IPS-NIHi7 (cell line): ENCODE measurements around the gene CNOT1.
"Not testable (repeated sequence)": the region's sequence is repeated elsewhere in the genome, so short reads cannot be mapped to it uniquely, and the experiment has no call there.

ENCODE experiments used
- DNase-seq: peaks from one replicate; pipeline ENCODE4 v3.0.0; 2012; ENCODE audit warnings: mixed read lengths; ENCODE audit errors: extremely low spot score

The CNOT1 gene

DNA sequence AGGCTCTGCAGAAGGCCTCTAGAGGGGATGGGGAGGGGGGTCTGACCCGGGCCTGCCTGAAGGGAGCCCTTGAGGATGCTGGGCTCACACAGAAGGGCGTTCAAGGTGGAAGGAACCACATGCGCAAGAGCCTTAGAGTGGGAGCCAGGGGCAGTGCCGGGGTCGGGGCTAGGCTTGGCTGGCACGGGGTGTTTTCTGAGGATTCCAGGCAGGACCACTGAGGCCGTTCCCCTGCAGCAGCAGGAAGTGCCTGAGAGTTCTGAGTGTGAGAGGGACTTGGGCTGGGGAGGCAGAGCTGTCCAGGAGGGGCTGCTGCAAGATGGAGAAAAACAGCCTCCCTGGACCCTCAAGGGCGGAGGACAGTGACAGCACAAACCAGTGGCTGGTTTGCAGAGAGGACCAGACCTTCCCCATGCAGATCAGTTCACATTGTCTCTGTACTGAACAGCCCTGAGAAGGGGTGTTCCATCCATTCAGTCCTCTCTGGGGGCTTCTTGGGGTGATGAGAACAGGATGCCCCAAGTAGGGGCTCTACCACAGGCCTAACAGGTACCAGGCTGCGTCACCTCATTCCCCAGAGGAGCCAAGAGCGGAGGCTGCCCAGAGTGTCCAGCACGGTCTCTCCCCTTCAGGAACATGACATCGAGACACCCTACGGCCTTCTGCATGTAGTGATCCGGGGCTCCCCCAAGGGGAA is 126.3 kb downstream of the CNOT1 start:
- no peak for DNase-seq

DNA sequence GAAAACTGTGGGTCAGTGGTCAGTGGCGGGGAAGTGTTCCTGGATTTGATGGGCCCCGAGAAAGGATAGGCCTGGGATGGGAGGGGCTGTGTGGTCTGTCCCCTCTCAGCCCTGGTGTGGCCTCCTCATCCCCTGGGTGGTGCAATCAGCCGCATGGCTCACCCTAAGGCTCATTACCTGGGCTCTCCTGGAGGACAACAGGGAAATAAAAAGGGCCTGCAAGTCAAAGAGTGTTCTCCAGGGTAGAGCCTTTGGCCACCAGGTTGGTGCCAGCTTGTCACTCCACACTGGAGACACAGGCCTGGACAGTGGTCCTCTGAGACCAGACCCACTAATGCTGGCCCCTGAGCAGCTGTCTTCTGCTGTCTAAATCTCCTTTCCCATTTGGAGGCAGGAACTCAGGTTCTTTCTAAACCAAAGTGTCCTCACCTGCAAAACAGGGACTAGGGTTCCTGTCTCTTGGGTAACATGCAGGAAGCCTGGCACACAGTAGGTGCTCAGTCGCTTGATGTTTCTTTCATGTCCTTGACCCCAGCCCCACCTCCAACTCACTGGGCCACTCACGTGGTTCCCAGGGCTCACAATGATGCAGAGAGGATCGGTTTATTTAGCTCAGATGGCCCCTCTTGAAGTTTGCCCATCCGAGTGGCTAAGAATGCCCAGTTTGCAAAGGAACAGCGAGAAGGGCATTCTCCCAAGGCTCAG is 127.3 kb downstream of the CNOT1 start:
- no peak for DNase-seq

DNA sequence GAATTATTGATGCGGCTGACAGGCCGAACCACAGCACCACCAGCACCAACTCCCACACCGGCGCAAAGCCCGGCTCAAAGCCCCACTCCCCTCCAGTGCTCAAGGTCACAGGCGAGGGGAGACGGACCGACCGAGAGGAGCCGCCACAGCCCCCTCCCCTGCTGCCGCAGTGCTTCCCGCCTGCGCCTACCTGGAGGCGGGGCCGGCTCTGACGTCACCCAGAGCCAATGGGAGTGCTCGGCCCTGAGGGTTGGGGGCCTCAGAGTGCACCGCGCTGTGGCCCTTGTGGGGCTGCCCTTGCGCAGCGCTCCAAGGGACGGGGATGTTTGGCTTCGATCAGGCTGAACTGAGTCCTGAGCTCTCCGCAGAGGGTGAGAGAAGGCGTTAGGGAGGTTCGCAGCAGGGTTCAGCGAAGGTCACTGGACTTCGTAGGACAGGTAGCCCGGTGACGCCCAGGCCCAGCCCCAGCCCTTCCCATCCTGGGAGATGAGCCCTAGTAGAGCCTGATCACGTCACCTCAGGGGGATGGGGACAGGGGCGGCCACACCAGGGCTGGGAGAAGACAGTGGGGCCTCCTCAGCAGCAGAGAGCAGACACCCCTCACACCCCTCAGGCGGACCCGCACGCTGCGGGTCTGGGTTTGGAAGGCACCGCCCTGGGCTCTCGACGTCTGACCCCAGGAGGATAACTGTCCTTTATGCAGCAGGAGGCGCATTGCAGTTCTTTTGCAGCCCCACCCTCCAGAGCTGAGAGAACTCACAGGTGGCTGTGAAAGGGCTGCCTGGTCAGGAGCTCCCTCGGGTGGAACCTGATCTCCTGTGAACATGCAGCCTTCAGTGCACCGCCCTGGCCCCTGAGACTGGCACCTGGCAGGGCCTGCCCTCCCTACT is 128.1 kb downstream of the CNOT1 start:
- peak; percentile 86 for DNase-seq

DNA sequence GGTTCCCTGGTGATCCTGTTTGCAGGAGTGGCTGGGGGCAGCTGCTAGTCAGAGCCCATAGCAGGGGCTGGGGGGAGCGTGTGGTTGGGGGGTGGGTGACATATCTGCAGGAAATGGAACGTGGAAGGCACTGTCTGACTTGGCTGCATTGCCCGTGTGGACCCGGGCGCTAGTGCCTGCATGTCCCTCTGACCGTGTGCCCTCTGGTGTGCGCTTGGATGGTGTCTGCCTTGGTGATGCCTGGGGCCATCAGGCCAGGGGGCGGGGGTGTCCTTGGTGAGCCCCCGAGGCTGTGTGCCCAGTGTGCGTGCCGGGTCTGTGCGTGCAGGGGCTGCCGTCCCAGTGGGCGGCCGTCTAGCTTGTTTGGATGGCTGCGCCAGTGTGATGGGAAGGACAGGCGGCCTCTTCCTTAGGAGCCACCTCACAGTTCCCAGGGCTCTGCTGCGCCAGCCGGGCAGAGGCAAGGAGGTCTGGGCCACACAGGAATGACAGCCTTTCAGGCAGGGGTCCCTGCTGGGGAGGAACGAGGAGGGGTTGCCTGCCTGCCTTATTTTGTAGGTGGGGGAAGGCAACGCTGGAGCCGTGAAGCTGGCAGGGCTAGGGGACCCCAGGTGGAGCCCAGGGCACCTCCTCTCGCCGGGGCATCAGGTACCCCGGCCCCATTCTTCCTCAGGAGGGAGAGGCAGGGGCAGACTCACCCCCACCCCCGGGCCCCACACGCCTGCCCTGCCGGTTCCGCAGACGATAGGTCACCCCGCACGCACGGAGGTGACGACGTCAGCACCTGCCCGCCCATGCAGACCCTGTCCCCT is 129.0 kb downstream of the CNOT1 start:
- peak; percentile 50 for DNase-seq

DNA sequence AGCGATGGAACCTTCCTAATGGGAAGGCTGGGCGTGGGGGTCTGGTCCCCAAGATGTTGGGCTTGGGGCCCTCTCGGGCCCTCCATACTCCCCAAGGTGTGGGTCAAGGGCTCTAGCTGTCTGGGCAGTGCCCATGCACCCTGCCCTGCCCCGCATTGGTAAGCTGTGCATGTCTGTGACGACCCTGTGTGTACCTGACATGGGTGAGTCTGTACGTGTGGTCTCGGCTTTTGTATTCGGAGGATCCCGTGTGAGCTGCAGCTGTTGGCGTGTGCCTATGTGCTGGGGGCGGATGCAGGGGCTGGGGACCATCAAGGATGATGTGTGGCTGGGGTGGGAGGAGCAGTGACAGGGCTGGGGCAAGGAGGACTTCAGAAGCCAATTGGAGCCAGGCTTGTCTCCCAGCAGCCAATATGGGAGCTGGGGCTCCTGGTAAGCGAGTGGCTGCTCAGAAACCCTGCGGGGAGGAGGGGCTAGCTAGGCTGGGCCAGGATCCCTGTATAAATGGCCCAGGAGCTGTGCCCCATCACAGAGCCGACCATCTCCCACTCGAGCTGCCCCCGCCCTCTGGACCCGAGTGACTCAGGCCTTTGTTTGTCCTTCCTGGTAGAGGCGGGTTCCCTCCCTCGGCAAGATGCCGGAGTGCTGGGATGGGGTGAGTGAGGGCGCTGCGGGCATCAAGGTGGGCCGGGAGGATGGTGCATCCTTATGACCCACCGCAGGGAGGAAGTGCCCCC is 129.8 kb downstream of the CNOT1 start, which contains the start of gene NDRG4:
TSS of gene NDRG4 (plus strand) at position 529 of the 737 bp plus-strand sequence. CDS start at position 635, 106 bp downstream.
- DNase-seq: peak; percentile 90

DNA sequence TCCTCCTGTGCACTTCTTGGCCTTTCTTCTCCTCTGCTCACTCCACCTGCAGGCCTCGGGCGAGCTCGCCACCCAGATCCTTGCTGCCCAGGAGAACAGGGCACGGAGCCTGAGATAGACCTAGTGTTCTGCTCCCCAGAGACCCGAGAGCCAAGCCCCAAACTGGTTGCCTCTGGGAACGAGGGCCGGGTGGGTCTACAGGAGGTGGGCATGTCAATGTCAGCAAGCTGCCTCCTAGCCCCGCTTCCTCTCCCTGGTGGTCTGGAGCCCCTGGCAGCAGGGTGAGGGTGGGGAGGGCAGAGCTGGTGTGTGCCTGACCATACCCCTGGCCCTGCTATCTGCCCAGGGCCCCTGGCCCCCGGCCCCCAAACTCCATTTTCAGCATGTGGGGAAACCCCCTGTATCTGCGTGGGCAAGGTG is 130.5 kb downstream of the CNOT1 start:
- no peak for DNase-seq

DNA sequence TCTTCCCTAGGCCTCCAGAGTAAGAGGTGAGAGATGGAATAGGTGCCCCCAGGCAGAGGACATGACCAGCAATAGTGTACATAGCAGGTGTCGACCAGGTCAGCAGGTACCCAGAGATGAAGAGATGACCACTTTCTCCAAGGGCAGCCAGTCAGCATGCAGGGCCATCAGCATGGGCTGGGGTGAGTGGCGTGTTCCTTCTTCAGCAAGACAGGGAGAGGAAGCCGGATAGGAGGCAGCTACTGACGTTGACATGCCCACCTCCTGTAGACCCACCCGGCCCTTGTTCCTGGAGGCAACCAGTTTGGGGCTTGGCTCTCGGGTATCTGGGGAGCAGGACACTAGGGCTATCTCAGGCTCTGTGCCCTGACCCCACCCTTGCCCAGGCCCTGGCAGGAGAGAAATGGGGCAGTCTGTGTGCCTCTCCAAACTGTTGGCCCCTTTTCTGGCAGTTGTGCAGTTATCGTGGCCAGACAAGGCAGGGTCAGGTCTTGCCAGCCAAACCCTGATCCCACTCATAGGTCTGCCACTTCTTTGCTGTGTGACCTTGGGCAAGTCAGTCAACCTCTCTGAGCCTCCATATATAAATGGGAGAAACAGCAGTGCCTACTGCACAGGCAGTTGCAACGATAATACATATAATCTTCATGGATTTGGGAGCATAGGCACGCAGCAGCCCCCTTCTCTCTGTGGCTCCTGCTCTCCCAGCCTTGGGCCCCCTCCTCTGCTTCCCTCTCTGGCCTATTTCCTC is 131.1 kb downstream of the CNOT1 start:
- no peak for DNase-seq

DNA sequence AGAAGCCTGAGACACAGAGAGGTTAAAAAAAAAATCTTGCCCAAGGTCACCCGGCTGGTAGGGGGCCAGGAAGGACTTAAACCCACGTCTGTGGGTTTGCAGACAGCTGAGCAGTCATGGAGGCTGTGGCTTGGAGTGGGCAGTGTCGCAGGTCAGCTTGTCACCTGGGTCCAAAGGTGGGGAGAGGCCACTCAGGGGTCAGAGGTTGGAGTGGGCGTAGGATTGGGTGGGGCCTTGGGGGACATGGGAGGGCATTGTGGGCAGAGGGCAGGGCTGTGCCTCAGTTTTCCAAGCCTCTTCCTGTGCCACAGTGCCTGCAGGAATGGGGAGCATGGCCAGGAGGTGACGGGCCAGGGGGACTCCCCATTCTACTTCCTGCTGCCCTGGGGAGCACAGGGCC is 131.7 kb downstream of the CNOT1 start:
- DNase-seq: no peak

DNA sequence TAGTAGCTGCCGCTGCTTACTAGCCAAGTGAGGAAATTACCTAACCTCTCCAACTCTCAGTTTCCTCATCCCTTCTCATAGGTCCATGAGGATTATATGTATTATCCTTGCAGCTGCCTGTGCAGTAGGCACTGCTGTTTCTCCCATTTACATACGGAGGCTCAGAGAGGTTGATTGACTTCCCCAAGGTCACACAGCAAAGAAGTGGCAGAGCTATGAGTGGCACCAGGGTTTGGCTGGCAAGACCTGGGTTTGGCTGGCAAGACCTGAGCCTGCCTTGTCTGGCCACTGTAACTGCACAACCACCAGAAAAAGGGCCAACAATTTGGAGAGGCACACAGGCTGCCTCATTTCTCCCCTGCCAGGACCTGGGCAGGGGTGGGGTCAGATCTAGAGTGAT is 132.2 kb downstream of the CNOT1 start:
- DNase-seq: no peak

DNA sequence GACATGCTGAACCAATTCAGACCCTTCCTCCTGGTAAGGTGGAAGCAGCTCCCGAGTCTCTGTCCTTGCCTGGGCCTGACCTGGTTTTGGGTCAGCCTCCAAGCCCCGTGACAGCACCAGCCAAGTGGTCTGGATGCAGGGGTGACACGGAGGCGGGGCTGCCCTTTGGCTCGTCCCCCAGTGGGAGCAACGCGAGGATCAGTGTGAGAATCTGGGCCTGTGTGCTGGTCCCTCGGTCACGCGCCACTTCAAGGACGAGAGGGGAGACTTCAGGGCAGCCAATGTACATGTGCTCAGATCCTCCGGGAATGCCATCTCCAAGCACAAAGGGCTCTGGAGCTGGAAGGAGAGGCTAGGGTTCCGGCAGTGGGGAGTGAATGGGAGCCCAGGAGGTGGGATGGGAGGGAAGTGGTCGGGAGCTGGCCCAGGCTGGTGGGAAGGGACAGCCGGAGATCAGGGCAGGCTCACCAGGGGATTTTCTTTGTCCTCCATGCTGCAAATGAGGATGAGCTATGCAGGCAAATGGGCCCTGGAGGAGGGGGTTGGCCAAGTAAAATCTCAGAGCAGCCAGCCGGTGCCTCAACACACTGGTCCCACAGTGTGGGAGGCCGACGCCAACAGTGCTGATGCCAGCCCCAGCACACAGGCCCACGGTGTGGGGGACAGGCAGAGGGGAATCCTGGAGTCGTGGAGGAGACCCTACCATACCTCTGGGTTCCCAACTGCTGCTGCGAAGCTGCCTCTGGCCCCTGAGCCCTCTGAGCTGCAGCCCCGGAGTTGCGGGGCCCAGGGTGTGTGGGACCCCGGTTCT is 133.9 kb downstream of the CNOT1 start:
- DNase-seq: no peak

DNA sequence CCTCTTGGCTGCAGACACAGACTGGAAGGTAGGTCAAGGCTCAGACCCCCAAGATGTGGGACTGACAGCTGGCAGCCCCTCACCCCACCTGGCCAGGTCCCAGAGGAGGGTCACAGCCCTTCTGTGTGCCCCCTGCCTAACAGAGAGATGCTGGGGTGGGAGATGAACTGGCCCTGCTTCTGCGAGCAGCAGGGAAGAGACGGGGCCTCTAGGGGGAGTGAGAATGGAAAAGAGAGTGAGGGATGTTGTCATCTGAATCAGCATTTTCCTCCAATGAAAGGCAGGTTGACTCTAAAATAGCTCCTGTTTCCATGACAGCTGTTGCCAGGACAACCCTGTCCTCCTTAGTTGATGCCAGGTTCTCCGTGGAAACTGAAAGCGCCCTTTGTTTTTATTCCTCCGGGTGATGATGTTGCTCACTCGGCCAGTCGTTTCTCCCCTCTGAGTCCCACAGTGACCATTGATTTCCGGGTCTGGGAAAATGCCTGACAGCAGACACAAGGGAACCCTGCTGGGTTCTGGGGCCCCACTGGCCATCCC is 134.6 kb downstream of the CNOT1 start:
- DNase-seq: peak; percentile 91

DNA sequence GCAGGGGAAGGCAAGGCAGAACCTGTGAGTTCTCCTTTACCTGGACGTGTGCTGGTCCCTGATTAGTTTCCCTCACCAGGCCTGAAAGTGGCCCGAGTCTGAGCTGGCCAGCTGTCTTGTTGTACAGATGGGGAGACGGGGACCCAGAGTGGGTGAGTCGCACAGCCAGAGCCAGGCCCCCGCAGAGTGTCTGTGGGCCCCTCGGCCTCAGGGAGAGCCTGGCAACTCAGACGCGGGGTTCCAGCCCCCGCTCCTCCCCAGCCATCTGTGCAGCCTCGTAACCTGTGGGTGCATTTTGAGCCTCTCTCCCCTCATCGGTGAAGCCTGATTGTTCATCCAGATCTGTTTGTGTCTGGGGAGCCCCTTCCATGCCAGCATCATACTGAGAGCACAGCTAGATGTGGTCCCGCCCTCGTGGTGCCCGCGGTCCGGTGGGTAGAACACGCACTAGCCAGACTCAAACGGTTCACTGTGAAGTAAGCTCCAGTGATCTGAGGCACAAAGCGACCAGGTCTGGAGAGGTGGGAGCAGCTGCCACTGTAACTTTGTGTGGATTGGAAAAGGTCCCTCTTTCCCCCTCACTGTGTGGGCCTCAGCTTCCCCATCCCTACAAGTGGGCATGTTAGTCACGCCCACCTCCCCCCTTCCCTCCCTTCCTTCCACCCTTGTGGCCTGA is 135.7 kb downstream of the CNOT1 start:
- no peak for DNase-seq

DNA sequence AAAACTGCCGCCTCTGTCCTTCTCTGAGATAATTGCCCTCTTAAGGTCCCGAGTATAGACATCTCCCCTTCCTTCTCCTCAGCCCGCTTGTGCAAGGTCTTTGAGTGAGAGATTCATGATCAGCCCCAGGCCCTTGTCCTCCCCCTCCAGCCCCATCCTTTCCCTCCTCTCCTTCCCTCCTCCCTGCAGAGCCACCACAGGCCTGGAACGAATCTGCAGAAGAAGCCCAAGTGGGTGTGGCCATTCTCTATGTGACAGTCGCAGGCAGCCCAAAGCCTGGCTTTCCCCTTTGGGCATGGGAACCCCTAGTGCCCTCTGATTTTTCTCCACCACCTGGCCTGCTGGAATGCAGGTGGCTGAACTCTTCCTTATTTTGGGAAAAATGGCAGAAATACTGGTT is 136.9 kb downstream of the CNOT1 start:
- no peak for DNase-seq

DNA sequence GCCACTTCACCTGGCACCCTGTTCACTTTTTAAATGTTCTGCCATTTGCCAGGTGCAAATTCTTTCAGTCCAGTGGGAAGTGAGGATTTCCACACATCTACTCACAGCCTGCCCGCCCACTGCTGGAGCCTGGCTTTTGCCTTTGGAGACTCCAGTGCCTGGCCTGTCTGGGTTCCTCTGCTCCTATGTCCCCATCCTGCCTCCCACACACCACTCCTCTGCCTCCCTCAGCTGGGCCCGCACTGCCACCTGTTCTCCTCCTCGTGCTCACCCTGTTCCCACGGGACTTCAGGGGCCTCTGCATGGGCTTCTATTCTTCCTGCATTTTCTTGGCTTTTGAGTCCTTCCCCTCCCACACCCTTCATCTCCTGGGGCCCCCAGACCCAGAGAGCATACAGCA is 137.6 kb downstream of the CNOT1 start:
- no peak for DNase-seq

DNA sequence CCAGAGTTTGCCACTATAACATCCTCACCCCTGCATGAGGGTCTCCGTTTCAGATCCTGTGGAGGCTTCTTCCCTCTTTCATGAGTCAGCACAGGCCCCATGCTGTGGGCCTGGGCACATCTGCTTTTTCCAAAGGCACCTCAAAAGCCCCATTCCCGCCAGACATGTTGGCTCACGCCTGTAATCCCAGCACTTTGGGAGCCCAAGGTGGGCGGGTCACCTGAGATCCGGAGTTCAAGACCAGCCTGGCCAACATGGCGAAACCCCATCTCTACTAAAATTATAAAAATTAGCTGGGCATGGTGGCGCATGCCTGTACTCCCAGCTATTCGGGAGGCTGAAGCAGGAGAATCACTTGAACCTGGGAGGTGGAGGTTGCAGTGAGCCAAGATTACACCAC is 139.1 kb downstream of the CNOT1 start:
- not testable (repeated sequence) for DNase-seq

DNA sequence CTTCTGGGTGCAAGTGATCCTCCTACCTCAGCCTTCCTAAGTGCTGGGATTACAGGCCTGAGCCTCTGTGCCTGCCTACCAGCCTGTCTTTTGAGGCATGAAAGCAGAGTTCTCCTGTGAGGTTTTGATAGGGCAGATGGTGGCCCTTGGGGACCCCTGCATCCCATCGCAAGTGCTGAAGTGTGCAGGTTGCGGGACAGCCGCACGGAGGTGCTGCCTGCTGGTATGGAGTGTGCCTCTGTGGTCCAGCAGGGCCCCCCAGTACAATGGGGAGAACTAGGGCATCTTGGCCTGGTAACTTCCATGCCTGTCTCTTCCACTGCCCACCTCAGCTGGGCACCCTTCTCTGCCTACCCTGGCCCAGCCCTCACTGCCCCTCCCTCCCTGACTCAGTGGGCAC is 139.6 kb downstream of the CNOT1 start:
- no peak for DNase-seq

DNA sequence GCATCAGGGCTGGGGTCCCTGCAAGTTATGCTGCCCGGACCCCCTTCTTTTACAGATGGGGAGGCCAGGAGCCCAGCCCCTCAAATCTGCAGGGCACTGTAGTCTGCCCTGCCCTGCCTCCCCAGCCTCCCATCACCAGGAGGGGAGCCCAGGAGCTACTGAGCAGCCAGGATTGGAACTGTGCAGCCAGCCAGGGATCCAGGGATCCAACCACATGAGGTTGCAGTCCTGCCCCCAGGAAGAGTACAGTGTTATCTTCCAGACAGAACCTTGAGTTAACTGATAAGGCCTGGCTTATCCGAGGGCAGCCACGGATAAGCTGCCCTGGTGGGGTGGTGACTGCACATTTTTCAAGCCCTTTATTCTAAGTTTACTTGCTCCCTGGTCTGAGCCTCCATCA is 141.1 kb downstream of the CNOT1 start:
- DNase-seq: no peak
